HG02852 (cell line): Measurements from ENCODE around the gene ICA1L.

ENCODE experiments used
- ATAC-seq: cut with Tn5 transposase; IDR thresholded peaks from one replicate; pipeline ENCODE4 v1.9.1; 2021; ENCODE audit warnings: mild to moderate bottlenecking, moderate library complexity; ENCODE audit not compliant: unreplicated experiment

Gene ICA1L

DNA sequence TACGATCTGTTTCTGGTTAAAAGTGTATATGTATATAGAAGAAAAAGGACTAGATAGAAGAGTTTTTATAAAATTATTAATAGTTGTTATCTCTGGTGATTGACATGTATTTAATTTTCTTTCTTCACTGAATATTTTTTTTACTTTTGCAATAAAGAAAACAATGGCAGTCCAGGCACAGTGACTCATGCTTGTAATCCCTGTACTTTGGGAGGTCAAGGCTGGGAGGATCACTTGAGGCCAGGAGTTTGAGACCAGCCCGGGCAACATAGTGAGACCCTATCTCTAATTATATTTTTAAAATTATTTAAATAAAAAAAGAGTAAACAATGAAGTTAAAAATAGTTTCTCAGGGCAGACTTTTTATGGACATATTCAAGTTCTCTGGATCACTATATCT is 122.1 kb downstream of the ICA1L start:
- no peak for ATAC-seq

DNA sequence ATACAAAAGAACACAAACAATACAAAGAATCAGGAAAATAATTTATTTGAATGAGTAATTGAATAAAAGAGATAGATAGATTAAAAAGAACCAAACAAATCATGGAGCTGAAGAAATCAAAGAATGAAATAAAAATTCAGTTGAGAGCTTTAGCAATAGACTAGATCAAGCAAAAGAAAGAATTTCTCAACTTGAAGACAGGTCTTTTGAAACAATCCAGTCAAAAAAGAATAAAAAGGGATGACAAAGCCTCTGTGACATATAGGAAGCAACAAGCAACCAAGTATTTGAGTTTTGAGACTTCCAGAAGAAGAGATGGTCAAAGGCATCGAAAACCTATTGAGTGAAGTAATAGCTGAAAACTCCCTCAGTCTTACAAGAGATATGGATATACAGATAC is 128.0 kb downstream of the ICA1L start:
- ATAC-seq, result no peak

DNA sequence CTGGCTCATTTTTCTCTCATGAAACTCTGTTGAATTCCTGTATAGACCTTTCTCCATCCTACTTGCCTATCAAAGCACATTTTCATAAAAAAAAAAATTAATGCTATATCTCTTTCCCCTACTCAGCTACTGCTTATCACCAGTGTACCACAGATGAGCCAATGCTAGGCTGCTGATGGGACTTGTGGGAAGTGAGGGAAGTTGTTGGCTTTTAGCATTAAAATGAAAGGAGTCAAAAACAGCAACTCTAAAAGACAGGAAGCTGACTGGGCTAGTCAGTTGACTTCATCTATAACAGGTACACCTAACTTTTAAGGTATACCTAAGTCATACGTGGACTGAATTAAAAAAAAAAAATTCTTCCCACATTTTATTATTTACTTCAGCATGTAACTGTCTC is 134.7 kb downstream of the ICA1L start:
- no peak for ATAC-seq

DNA sequence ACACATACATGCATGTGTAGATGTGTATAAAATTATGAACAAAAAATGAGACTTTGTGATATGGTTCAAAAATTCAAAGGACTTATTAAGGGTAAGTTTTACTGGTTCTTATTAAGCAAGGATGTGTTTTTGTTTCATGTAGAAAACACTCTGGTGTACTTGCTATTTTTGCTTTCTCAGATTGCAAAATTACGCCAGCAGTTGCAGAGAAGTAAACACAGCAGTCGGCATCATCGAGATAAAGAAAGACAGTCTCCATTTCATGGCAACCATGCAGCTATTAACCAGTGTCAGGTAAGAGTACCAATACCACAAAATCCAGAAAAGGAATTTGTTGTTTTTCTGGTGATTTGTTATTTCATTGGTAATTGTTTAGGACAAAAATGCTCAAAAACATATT is 145.5 kb downstream of the ICA1L start:
- ATAC-seq, result no peak

DNA sequence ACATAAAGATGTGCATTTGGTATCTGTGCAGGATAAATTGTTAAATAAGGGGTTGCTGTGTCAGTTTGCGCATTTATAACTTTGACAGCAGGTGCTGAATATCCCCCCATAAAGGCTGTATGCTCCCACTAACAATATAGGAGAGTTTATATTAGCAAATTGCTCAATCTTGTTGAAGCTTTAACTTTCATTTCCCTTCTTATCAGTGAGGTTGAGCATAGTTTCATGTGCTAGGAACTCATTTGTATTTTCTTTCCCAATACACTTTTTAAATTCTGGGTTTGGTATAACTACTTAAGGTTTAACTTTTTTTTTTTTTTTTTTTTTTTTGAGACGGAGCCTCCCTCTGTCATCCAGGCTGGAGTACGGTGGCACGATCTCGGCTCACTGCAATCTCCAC is 147.8 kb downstream of the ICA1L start:
- no peak for ATAC-seq
